Fibroblast of mammary gland (primary cell): ENCODE results near the gene TMEM184A.

Source experiments
- DNase-seq: peaks from one replicate; pipeline ENCODE4 v3.0.0-alpha.2; 2010; ENCODE audit warnings: low read depth
- H3K4me3 ChIP-seq: 2 replicates; pipeline ENCODE4 v1.5.1; 2011; ENCODE audit warnings: low read depth, mild to moderate bottlenecking, low read length, moderate library complexity; ENCODE audit not compliant: control insufficient read depth
- TF ChIP-seq, protein P1 (sequence below): conservative IDR thresholded peaks from 2 replicates; pipeline ENCODE4 v1.5.1; 2011; ENCODE audit warnings: low read depth, low read length, inconsistent platforms; ENCODE audit not compliant: control insufficient read depth, insufficient read depth

TMEM184A gene

DNA sequence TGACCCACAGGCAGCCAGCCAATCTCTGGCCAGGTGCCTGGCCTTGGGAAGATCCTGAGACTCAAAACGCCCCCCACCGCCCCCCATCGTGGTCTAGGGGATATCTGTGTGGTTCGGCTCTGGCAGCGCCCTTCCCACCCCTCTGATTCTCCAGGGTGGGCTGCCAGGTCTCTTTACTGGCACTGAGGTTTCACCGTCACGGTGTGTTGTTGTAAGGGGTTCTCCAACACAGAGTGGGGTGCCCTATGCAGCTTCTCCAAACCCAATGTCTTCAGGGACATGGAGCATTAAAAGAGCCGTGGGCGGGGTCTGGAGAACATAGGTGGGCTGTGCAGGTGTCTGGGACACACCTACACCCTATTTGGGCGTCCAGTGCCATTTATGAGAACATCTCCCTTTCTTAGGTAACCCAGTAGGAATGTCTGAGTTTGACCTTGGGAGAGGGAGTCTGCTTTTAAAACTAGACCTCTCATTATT is 24.0 kb downstream of the TMEM184A start:
- TF ChIP-seq, protein P1, sequence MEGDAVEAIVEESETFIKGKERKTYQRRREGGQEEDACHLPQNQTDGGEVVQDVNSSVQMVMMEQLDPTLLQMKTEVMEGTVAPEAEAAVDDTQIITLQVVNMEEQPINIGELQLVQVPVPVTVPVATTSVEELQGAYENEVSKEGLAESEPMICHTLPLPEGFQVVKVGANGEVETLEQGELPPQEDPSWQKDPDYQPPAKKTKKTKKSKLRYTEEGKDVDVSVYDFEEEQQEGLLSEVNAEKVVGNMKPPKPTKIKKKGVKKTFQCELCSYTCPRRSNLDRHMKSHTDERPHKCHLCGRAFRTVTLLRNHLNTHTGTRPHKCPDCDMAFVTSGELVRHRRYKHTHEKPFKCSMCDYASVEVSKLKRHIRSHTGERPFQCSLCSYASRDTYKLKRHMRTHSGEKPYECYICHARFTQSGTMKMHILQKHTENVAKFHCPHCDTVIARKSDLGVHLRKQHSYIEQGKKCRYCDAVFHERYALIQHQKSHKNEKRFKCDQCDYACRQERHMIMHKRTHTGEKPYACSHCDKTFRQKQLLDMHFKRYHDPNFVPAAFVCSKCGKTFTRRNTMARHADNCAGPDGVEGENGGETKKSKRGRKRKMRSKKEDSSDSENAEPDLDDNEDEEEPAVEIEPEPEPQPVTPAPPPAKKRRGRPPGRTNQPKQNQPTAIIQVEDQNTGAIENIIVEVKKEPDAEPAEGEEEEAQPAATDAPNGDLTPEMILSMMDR, result no peak
- peak overlapping the region; percentile 59 for H3K4me3 ChIP-seq
- DNase-seq, result no peak

DNA sequence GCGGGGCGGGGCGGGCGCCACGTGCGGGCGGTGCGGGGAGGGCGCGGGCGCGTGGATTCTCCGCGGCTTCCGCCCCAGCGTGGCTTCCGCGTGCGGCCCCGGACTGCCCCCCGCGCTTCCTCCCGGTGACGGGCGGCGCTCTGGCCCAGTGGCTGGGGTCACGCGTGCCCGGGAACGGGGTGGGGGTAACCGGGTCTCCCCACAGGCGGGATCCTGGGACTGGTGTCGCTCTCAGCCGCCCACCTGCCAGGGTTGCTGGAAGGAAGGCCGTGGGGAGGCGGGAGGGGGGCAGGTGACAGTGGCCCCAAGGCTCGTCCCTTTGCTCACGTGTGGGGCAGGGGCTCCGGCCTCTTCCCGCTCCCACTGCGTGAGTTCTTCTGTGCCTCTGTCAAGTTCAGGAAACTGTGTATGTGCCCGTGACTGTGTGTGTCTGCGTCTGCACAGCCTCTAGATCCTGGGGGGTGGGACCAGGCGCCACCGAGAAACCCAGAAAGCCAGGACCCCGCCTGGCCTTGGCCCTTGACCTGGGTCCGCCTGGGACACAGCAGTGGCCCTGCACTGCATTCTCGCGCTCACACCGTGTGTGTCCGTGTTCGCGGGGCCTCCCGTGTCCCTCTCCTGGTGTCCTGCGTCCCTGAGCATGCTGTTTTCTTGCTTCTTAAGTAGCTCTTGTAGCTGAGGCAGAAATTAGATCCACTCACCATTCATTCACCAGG is 24.6 kb downstream of the TMEM184A start:
- H3K4me3 ChIP-seq, result peak overlapping the region; percentile 59
- DNase-seq, result peak; percentile 36
- TF ChIP-seq, protein P1, result no peak

DNA sequence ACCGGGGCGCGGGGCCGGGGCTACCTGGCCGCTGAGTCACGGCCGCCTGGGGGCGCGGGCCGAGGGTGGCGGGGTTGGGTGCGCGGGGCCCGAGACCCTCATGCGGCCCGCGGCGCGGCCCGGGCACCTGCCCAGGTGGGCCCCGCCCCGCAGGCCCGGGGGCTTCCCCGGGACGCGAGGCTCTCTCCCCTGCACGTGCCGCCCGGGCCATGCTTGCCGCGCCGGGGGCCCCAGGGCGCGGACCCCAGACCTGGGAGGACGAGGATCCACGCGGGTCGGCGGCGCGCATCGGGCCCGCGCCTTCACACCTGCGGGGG is 25.1 kb downstream of the TMEM184A start:
- peak overlapping the region; percentile 59 for H3K4me3 ChIP-seq
- TF ChIP-seq, protein P1, result no peak
- no peak for DNase-seq

DNA sequence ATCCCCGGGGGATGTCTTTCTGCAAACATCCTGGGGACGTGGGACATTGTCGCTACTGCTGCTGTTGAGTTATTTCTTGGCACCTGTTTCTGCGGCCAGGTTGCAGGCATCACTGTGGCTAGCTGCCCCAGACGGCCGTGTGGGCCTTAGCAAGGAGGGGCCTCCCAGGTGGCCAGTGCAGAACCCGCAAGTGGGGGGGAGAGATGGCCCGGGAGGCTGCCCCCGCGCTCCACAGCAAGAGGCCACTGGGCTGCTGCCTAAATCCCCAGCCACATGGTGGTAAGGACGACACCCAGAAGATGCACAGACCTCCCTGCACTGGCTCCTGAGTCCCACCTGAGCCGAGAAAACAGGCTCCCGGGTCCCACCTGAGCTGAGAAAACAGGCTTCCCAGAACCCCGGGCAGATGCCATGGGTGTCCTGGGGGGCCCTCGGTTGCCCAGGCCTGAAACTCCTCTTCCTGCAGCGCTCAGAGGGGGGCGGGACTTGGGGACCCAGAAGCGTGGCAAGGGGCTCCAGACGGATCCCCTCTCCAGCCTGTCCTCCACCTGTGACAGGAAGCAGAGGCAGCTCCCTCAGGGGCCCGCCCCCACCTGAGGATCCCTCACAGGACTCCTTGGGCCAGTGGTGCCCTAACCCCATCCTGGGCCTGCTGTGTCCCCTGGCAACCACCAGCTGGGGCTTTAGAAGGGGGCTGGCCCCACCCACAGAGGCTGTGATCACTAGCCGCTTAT is 26.5 kb downstream of the TMEM184A start:
- no peak for DNase-seq
- no peak overlapping the region for H3K4me3 ChIP-seq
- TF ChIP-seq, protein P1, result no peak

DNA sequence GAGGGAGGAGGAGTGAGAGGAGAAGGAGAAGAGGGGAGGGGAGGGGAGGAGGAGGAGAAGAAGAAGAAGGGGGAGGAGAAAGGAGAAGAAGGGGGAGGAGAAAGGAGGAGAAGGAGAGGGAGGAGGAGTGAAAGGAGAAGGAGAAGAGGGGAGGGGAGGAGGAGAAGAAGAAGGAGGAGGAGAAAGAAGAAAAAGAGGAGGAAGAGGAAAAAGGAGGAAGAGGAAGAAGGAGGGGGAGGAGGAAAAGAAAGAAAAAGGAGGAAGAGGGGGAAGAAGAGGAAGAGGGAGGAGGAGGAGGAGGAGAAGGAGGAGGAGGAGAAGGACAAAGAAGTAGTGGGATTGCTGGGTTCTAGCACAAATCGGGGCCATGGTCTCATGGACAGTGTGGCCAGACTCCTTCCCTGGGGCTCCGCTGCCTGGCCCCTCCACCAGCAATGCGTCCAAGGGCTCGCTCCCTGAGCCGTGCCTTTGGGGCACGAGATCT is 29.7 kb downstream of the TMEM184A start:
- DNase-seq, result peak; percentile 68
- TF ChIP-seq, protein P1, result no peak
- peak overlapping the region; percentile 27 for H3K4me3 ChIP-seq

DNA sequence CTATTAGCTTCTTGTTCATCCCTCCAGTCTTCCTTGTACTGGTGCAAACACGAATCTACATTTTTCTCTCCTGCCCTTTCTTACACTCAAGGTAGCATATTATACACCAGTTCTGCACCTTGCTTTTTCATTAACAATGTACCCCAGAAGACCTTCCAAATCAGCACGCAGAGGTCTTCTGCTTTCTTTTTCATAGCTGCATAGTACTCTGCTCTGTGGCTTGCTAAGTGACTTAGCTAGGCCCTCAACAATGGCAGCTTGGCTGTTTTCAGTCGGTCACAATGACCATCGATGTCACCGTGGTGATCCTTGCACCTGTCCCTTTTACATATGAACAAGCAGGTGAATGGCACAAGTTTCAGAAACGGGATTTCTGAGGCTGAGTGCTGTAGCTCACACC is 30.6 kb downstream of the TMEM184A start:
- TF ChIP-seq, protein P1, result no peak
- no peak for DNase-seq
- no peak overlapping the region for H3K4me3 ChIP-seq
